HepG2 (cell line): ENCODE results near the gene CPPED1. TPM values are rescaled to one million over a fixed set of nuclear protein-coding genes. Genes with fewer than 3 reads are reported as not detected.

Experiments
- ASH2L ChIP-seq: fragments of 300-600, 200-600 bp; sonication (generic); IDR thresholded peaks from 2 replicates; pipeline ENCODE4 v1.7.0; 2017; ENCODE audit warnings: low read depth, mild to moderate bottlenecking, moderate library complexity, mixed read lengths, low read length; ENCODE audit not compliant: insufficient read length
- ATF1 ChIP-seq: IDR thresholded peaks from 2 replicates; pipeline ENCODE4 v1.6.1; 2016; ENCODE audit warnings: mild to moderate bottlenecking, control low read depth
- DMAP1 ChIP-seq: IDR thresholded peaks from 2 replicates; pipeline ENCODE4 v1.6.1; 2016
- DR1 ChIP-seq: sonication (generic); formaldehyde crosslinking; IDR thresholded peaks from 2 replicates; pipeline ENCODE4 v1.8.0; 2021; ENCODE audit warnings: mild to moderate bottlenecking, missing genetic modification reagents, inconsistent platforms
- GPN1 ChIP-seq: sonication (generic); formaldehyde crosslinking; IDR thresholded peaks from 2 replicates; pipeline ENCODE4 v1.5.1; 2020; ENCODE audit warnings: missing genetic modification reagents, borderline replicate concordance
- HNRNPL ChIP-seq: fragments of 200-400 bp; formaldehyde crosslinking; IDR thresholded peaks from 2 replicates; pipeline ENCODE4 v1.6.1; 2017; ENCODE audit warnings: mild to moderate bottlenecking, low read depth, low read length
- HNRNPLL ChIP-seq: fragments of 200-400 bp; formaldehyde crosslinking; IDR thresholded peaks from 2 replicates; pipeline ENCODE4 v1.6.1; 2017; ENCODE audit warnings: mild to moderate bottlenecking, low read depth, low read length; ENCODE audit not compliant: poor library complexity, severe bottlenecking
- MTF1 ChIP-seq: sonication (generic); formaldehyde crosslinking; IDR thresholded peaks from 2 replicates; pipeline ENCODE4 v1.5.0; 2020; ENCODE audit warnings: missing genetic modification reagents
- RXRB ChIP-seq: IDR thresholded peaks from 2 replicates; pipeline ENCODE4 v1.6.1; 2016; ENCODE audit warnings: borderline replicate concordance, missing genetic modification reagents, missing compliant biosample characterization
- SALL1 ChIP-seq: sonication (generic); formaldehyde crosslinking; IDR thresholded peaks from 2 replicates; pipeline ENCODE4 v1.8.0; 2022; ENCODE audit warnings: mild to moderate bottlenecking, missing genetic modification reagents
- SMAD3 ChIP-seq: sonication (generic); formaldehyde crosslinking; IDR thresholded peaks from 2 replicates; pipeline ENCODE4 v1.4.0; 2020; ENCODE audit warnings: missing genetic modification reagents
- TEAD3 ChIP-seq: optimal IDR thresholded peaks from 2 replicates; pipeline ENCODE3; 2016; ENCODE audit warnings: borderline replicate concordance
- ZKSCAN1 ChIP-seq: fragments of 150-350 bp; IDR thresholded peaks from 2 replicates; pipeline ENCODE4 v1.6.1; 2014; ENCODE audit warnings: low read length
- ZNF232 ChIP-seq: sonication (generic); formaldehyde crosslinking; IDR thresholded peaks from 2 replicates; pipeline ENCODE4 v1.4.0; 2020; ENCODE audit warnings: missing genetic modification reagents, borderline replicate concordance
- ZNF605 ChIP-seq: sonication (generic); formaldehyde crosslinking; IDR thresholded peaks from 2 replicates; pipeline ENCODE4 v1.8.0; 2022; ENCODE audit warnings: mild to moderate bottlenecking, missing genetic modification reagents
- ZNF619 ChIP-seq: sonication (generic); formaldehyde crosslinking; IDR thresholded peaks from 2 replicates; pipeline ENCODE4 v1.4.0; 2020; ENCODE audit warnings: mild to moderate bottlenecking, missing genetic modification reagents
- polyA plus RNA-seq, 8 experiments: library from polyadenylated mRNA; depleted of rRNA in 3 of 8; stranded (reverse) in 7 of 8; unstranded in 1 of 8; fragments of >200 nt; fragmentation: Illumina TruSeq in 4 of 8; extraction: Trizol in 4 of 8; gene quantifications; 2 replicates each; pipeline versions ENCODE4 v1.2.1 to v1.2.3, GENCODE V29; 2011 to 2016; ENCODE audit warnings: low read depth in 4 of 8, missing spikeins in 1 of 8, mixed read lengths in 1 of 8; ENCODE audit not compliant: insufficient read depth in 1 of 8
- total RNA-seq, 5 experiments: library from RNA; depleted of rRNA; stranded (reverse); fragments of >200 nt; fragmentation: Illumina TruSeq; extraction: Trizol; gene quantifications; 2 replicates each; pipeline ENCODE4 v1.2.3, GENCODE V29; 2016; ENCODE audit warnings: low read depth in 1 of 5
- TF ChIP-seq, protein P1 (sequence below), 2 experiments: sonication (generic) in 1 of 2; formaldehyde crosslinking in 1 of 2; IDR thresholded peaks; 2 replicates each; pipeline versions ENCODE4 v1.4.0 to v1.6.1; 2016 to 2020; ENCODE audit warnings: borderline replicate concordance in 1 of 2, low read depth in 1 of 2, mild to moderate bottlenecking in 1 of 2, missing genetic modification reagents in 1 of 2
- TF ChIP-seq, protein P2 (sequence below): sonication (generic); formaldehyde crosslinking; IDR thresholded peaks from 2 replicates; pipeline ENCODE4 v1.4.0; 2020; ENCODE audit warnings: low read depth, mild to moderate bottlenecking, missing genetic modification reagents
- TF ChIP-seq, protein P3 (sequence below): sonication (generic); formaldehyde crosslinking; IDR thresholded peaks from 2 replicates; pipeline ENCODE4 v1.5.0; 2020; ENCODE audit warnings: missing genetic modification reagents, mild to moderate bottlenecking, borderline replicate concordance
- TF ChIP-seq, protein P4 (sequence below): sonication (generic); formaldehyde crosslinking; IDR thresholded peaks from 2 replicates; pipeline ENCODE4 v1.5.1; 2020; ENCODE audit warnings: missing genetic modification reagents, mild to moderate bottlenecking, borderline replicate concordance

Gene CPPED1
- total and polyA plus RNA-seq, 2 of the 13 experiments (the other 11 are each of a cell fraction or from before 2014, with no cell fraction given), result 66.6 to 71.3 TPM

DNA sequence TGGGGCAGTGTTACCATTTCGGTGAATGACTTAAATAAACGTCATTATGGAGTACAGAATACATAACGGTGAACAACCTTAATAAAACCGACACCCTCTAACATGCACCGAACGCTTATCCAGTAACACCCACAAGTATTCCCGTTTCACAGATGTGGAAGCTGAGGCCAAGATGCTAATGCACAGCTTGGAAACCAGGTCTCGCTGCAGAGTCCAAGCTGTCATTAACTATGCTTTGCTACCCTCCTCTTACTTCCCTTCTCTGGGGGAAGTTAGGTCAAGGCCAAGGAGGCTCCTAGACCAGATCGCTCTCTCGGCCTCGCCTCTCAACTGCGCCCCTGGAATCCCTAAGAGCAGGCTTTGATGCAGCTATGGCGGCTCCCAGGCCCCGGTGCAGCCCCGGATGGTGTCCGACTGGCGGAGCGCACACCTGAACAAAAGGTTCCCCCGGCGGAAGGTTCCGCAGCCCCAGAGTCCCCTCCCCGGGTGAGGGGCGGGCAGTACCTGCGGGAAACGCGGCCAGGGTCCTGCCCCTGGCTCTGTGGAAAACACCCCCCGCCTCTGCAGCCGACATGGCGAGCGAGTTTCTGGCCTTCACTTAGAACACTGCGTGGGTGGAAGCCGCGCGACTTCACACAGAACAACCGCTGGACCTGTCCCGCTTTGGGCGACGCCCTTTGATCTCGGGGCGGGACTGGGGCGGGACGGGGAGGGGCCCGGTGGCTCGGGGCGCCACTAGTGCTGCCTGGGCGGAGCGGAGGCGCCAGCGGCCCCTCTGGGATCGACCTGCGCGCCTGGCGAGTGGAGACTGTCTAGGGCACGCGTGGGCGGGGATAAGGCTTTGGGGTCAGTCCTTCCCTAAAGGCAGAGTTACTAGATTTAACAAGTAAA, at the start of gene CPPED1 (continued):
- TF ChIP-seq, protein P1, sequence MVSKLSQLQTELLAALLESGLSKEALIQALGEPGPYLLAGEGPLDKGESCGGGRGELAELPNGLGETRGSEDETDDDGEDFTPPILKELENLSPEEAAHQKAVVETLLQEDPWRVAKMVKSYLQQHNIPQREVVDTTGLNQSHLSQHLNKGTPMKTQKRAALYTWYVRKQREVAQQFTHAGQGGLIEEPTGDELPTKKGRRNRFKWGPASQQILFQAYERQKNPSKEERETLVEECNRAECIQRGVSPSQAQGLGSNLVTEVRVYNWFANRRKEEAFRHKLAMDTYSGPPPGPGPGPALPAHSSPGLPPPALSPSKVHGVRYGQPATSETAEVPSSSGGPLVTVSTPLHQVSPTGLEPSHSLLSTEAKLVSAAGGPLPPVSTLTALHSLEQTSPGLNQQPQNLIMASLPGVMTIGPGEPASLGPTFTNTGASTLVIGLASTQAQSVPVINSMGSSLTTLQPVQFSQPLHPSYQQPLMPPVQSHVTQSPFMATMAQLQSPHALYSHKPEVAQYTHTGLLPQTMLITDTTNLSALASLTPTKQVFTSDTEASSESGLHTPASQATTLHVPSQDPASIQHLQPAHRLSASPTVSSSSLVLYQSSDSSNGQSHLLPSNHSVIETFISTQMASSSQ (IDR thresholded peaks at IDR 0.05; ENCODE audit: low read depth), result 0 out of 2 replicates have a peak, but pooled peaks have one; percentile 61
- TF ChIP-seq, protein P1 (CRISPR knock-in tag; IDR thresholded peaks at IDR 0.05; ENCODE audit: borderline replicate concordance), result peak; percentile 93; the same call in 1 of the 2 replicates
- peak; percentile 69; the same call in 1 of the 2 replicates for TF ChIP-seq MTF1 (CRISPR knock-in tag)
- TF ChIP-seq SALL1 (CRISPR knock-in tag), result peak; percentile 98
- TF ChIP-seq HNRNPL, result peak; percentile 95
- peak; percentile 93 for TF ChIP-seq RXRB (CRISPR knock-in tag)
- peak; percentile 76 for TF ChIP-seq ZKSCAN1
- no peak for TF ChIP-seq ATF1 (CRISPR knock-in tag)
- peak; percentile 97 for TF ChIP-seq ZNF605 (CRISPR knock-in tag)
- TF ChIP-seq DR1, result peak; percentile 81
- TF ChIP-seq, protein P2, sequence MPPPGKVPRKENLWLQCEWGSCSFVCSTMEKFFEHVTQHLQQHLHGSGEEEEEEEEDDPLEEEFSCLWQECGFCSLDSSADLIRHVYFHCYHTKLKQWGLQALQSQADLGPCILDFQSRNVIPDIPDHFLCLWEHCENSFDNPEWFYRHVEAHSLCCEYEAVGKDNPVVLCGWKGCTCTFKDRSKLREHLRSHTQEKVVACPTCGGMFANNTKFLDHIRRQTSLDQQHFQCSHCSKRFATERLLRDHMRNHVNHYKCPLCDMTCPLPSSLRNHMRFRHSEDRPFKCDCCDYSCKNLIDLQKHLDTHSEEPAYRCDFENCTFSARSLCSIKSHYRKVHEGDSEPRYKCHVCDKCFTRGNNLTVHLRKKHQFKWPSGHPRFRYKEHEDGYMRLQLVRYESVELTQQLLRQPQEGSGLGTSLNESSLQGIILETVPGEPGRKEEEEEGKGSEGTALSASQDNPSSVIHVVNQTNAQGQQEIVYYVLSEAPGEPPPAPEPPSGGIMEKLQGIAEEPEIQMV (CRISPR knock-in tag), result peak; percentile 95
- TF ChIP-seq DMAP1 (CRISPR knock-in tag), result peak; percentile 99
- TF ChIP-seq HNRNPLL, result peak; percentile 86
- peak; percentile 90 for TF ChIP-seq TEAD3 (CRISPR knock-in tag)
- no peak for TF ChIP-seq GPN1 (CRISPR knock-in tag)
- TF ChIP-seq, protein P3, sequence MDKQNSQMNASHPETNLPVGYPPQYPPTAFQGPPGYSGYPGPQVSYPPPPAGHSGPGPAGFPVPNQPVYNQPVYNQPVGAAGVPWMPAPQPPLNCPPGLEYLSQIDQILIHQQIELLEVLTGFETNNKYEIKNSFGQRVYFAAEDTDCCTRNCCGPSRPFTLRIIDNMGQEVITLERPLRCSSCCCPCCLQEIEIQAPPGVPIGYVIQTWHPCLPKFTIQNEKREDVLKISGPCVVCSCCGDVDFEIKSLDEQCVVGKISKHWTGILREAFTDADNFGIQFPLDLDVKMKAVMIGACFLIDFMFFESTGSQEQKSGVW (CRISPR knock-in tag), result peak; percentile 82; the same call in 1 of the 2 replicates
- peak; percentile 100 for TF ChIP-seq ZNF619 (CRISPR knock-in tag)
- peak; percentile 82; the same call in 1 of the 2 replicates for TF ChIP-seq ZNF232
- peak; percentile 98 for TF ChIP-seq SMAD3 (CRISPR knock-in tag)
- TF ChIP-seq, protein P4, sequence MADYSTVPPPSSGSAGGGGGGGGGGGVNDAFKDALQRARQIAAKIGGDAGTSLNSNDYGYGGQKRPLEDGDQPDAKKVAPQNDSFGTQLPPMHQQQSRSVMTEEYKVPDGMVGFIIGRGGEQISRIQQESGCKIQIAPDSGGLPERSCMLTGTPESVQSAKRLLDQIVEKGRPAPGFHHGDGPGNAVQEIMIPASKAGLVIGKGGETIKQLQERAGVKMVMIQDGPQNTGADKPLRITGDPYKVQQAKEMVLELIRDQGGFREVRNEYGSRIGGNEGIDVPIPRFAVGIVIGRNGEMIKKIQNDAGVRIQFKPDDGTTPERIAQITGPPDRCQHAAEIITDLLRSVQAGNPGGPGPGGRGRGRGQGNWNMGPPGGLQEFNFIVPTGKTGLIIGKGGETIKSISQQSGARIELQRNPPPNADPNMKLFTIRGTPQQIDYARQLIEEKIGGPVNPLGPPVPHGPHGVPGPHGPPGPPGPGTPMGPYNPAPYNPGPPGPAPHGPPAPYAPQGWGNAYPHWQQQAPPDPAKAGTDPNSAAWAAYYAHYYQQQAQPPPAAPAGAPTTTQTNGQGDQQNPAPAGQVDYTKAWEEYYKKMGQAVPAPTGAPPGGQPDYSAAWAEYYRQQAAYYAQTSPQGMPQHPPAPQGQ, result no peak; the same call in 1 of the 2 replicates
- TF ChIP-seq ASH2L, result peak; percentile 100
